ENCODE results near the gene DCAF8L1.
"Not testable (repeated sequence)": the region's sequence is repeated elsewhere in the genome, so short reads cannot be mapped to it uniquely, and the experiment has no call there.

DNA sequence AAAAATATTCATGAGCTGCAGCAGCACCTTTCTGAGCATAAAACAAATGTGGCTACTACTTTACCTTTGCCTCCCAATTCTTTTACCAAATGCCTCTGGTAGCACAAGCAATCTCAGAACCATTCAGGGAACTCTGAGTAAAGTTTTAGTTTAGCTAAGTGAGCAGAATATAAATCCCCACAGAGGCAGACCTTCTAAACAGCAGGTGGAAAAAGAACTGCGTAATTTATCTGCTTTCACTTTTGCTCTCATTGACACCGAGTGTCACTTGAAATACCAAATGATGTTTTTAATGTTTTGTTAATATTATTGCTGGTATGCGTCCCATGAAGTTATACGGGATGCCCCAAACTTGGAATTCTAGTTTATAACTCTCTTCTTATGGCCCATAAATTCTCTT, 4.3 kb downstream of the DCAF8L1 start:
- TF ChIP-seq RFX5 (IDR thresholded peaks at IDR 0.05; ENCODE audit: low read length); YY1 (IDR thresholded peaks at IDR 0.05; ENCODE audit: low read depth); POLR2AphosphoS5 (IDR thresholded peaks at IDR 0.05; ENCODE audit: low read depth, low read length); EP300 (IDR thresholded peaks at IDR 0.05; ENCODE audit: borderline replicate concordance in 1 of 2, low read depth in 1 of 2, low read length in 1 of 2); FOXM1 (IDR thresholded peaks at IDR 0.05; ENCODE audit: low read depth); GATA2 (CRISPR knock-in tag; IDR thresholded peaks at IDR 0.05); NFIC (IDR thresholded peaks at IDR 0.05; ENCODE audit: borderline replicate concordance); RAD21 (IDR thresholded peaks at IDR 0.05; ENCODE audit: low read length); EZH2phosphoT487 (IDR thresholded peaks at IDR 0.05; ENCODE audit: borderline replicate concordance, low read depth); FOSL2 (IDR thresholded peaks at IDR 0.05; ENCODE audit: borderline replicate concordance, low read depth); TCF12 (IDR thresholded peaks at IDR 0.05): not testable (repeated sequence)
- TF ChIP-seq, protein P1, sequence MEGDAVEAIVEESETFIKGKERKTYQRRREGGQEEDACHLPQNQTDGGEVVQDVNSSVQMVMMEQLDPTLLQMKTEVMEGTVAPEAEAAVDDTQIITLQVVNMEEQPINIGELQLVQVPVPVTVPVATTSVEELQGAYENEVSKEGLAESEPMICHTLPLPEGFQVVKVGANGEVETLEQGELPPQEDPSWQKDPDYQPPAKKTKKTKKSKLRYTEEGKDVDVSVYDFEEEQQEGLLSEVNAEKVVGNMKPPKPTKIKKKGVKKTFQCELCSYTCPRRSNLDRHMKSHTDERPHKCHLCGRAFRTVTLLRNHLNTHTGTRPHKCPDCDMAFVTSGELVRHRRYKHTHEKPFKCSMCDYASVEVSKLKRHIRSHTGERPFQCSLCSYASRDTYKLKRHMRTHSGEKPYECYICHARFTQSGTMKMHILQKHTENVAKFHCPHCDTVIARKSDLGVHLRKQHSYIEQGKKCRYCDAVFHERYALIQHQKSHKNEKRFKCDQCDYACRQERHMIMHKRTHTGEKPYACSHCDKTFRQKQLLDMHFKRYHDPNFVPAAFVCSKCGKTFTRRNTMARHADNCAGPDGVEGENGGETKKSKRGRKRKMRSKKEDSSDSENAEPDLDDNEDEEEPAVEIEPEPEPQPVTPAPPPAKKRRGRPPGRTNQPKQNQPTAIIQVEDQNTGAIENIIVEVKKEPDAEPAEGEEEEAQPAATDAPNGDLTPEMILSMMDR (IDR thresholded peaks at IDR 0.05), result not testable (repeated sequence)
- TF ChIP-seq, protein P2, sequence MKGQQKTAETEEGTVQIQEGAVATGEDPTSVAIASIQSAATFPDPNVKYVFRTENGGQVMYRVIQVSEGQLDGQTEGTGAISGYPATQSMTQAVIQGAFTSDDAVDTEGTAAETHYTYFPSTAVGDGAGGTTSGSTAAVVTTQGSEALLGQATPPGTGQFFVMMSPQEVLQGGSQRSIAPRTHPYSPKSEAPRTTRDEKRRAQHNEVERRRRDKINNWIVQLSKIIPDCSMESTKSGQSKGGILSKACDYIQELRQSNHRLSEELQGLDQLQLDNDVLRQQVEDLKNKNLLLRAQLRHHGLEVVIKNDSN (IDR thresholded peaks at IDR 0.05; ENCODE audit: borderline replicate concordance, low read depth), result not testable (repeated sequence)
- TF ChIP-seq, protein P3, sequence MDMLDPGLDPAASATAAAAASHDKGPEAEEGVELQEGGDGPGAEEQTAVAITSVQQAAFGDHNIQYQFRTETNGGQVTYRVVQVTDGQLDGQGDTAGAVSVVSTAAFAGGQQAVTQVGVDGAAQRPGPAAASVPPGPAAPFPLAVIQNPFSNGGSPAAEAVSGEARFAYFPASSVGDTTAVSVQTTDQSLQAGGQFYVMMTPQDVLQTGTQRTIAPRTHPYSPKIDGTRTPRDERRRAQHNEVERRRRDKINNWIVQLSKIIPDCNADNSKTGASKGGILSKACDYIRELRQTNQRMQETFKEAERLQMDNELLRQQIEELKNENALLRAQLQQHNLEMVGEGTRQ (IDR thresholded peaks at IDR 0.05; ENCODE audit: borderline replicate concordance, low read depth, low read length), result not testable (repeated sequence)

Measured in SK-N-SH (cell line).